RPMI7951 (cell line): ENCODE measurements around the gene CAB39. TPM values are rescaled to one million over a fixed set of nuclear protein-coding genes. Genes with fewer than 3 reads are reported as not detected.
A peak's percentile ranks its signal among the peaks of the same experiment; 100 is the strongest.

ENCODE experiments used
- DNase-seq: peaks from one replicate; pipeline ENCODE4 v3.0.0-alpha.2; 2012; ENCODE audit warnings: low read depth
- total RNA-seq: library from RNA; depleted of rRNA; stranded (reverse); fragments of >200 nt; shearing (Covaris generic); gene quantifications from 2 replicates; pipeline ENCODE4 v1.2.3, GENCODE V29; 2014

Gene CAB39
- total RNA-seq, 1 experiment from 2014 or later: 101 TPM

- no peak for DNase-seq
Observed at GRCh38 chr2:230784795-230785194, 72.2 kb downstream of the CAB39 start.

GRCh38 chr2:230785346-230785745, 72.7 kb downstream of the CAB39 start:
- no peak for DNase-seq

DNA sequence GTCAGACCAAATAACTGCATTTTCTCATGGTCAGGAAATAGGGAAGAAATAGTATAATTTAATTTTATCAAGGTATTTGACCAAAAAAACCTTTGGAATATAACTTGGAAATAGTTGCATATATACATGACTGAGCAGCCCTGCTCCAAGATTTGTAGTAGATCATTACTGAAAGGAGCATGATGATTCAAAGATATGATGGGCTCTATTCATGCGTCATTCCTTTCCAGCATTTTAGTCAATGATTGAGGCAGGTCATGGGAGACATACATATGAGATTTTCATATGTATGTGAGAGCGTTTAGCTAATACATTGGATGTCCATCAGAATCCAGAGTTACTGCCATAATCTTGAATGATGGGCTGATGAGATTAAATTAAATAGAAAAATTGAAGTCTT, 74.5 kb downstream of the CAB39 start:
- DNase-seq: no peak

DNA sequence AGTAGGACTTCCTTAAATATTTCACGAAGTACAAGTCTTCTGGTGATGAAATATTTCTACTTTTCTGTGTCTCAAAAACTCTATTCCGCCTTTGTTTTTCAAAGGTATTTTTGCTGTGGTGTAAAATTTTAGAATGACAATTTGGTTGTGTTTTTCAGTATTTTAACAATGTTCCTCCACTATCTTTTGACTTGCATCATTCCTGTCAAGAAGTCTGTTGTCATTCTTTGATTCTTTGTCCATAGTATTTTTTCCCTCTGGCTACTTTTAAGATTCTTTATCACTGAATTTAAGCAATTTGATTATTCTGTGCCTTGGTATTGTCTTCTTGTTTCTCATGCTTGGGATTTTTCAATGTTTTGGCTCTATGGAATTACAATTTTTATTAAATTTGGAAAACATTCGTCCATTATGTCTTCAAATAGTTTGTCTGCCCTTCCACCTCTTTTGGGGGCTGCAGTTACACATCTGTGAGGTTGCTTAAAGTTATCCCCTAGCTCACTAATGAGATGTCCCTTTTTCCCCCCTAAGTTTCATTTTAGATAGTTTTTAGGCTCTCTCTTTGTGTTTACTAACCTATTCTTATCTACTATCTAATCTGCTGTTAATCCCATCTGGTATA, 76.0 kb downstream of the CAB39 start:
- no peak for DNase-seq

DNA sequence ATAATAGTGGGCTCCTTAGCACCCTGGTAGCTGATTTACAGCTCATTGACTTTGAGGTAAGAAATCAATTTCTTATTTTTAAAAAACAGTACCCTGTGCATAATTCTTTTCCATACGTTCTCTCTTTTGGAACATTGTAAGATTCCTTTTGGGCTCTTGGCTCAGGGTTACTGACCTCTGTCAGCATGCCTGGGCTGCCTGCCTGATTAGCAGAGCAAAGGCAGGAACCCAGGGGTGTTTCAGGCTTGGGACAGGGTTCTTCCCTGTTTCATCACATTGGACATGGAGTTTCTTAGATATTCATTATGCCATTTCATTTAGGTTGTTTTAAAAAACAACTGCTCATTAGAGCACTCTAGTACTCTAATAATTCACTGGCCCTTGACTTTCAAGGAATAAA, 78.3 kb downstream of the CAB39 start:
- no peak for DNase-seq

DNA sequence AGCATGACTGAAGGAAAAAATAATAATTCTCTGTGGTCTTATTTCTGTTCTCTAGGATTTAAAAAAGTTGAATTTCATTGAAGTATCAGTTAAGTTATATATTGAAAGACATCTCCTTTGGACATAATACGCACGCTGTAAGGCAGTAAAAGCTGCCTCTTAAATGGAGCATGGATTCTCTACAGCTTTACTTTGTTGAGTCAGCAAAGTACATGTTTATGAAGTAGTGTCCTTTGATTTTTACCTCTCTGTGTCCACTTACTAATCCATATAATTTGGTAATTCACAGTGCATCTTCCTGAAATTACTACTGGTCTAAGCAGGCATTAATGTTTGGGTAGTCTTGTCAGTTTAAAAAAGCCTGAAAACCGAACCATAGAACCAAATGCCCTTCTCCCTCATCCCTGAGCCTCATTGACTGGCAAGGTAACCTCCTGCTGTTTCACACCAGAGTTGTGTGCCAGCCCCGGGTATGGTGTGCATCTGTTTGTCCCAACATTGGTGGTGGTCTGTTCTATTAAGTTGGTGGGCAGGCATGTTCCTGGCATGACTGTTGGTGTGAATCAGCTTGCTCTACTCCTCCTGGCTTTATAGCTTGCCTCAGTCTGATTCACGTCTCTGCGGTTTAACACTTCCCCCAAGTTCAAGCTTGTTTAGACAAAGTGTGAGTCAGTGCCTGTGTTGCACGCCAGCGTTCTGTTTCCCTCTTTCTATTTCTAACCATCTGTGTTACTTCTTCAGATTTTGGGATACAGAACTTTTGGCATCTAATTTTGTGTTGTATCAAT, 81.1 kb downstream of the CAB39 start:
- peak; percentile 99 for DNase-seq

GRCh38 chr2:230794497-230794896, 81.9 kb downstream of the CAB39 start:
- DNase-seq: no peak

- no peak for DNase-seq
Observed at GRCh38 chr2:230795856-230796255, 83.2 kb downstream of the CAB39 start.

DNA sequence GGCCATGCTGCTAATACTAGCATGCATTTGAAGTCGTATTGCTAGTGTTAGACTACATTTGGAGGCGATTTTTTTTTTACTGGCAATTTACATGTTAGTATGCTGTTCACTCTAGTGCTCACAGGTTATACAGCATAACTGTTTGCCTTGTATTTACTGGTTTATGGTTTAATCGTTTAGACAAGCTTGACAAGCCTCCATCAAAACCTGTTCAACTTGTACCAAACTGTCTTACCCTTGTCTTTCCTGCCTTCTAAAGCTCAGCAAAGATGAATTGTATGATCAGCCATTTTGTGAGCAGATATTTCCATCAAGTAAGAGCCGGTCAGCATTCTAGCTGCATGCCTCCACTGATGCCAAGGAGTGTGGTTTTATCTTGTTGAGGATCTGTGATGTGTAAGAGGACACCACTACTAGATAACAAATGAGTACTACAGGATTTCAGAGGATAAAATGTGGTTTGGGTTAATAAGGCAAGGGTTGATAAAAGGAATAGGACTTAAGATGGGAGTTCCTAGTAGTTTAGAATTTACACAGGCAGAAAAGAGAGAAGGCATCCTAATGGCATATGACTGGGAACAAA, 83.7 kb downstream of the CAB39 start:
- DNase-seq: peak; percentile 93

DNA sequence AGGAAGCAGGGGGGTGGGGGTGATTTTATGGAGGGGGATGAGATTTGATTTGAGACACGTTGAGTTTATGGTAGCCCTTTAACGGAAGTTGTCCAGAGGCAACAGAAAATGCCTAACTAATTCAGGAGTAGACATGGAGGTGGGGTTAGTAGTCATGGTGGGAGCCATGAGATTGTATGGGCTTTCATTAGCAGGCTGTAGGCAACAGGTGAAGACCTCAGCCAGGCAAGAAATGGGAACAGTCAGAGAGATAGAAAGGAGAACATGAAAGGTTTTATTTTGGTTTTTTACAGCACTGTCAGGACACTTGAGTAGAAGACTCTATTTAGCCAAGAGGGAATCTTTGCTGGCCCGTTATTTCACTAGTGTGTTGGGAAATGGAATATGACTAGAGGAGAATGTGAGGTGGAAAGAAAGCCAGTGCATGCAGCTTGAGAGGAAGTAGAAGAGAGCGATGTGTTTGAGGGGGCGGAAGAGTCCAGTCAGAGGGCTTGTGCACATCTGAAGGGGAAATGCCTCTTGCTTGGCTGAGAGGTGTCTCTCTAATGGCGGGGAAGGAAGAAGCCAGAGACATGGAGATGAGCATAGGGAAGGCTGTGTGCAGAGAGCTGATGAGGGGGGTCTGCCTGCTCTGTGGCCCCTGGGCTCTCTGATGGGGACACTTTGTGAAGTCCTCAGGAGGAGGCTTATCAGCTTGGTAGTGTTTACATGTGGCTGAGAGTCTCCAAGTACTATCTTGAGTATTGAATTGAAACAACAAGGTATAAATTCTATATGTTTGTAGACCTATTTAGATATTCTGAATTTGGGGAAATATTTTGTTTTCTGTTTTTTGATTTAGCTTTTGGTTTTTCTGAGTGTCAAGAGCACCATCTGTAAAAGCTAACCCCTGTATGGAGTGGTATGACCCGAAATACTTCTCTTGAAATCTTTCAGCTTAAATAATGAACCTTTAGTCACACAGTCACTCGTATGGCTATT, 85.2 kb downstream of the CAB39 start:
- no peak for DNase-seq

DNA sequence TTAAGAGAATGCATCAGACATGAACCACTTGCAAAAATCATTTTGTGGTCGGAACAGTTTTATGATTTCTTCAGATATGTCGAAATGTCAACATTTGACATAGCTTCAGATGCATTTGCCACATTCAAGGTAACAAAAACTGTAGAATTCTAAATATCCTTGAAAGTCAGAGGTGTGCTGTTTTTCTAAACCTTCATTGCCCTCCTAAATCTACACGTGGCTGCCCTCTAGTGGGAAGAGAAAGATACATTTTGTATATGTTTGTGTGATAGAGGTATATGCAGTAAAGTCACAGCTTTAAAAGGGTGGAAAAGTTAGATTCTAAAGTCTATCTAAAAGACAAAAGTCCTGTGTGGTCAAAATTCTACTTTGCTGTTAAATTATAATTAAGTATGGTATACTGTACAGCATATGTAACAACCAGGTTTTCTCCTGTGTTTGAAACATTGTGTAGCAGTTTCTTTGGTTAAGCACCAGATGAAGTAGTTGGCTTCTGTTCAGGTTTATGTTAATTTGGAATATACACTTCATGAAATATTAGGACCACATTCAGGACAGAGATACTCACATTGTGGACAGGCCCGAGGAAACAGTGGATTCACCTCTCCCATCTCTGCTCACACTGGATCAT, 86.2 kb downstream of the CAB39 start:
- DNase-seq: peak; percentile 59

DNA sequence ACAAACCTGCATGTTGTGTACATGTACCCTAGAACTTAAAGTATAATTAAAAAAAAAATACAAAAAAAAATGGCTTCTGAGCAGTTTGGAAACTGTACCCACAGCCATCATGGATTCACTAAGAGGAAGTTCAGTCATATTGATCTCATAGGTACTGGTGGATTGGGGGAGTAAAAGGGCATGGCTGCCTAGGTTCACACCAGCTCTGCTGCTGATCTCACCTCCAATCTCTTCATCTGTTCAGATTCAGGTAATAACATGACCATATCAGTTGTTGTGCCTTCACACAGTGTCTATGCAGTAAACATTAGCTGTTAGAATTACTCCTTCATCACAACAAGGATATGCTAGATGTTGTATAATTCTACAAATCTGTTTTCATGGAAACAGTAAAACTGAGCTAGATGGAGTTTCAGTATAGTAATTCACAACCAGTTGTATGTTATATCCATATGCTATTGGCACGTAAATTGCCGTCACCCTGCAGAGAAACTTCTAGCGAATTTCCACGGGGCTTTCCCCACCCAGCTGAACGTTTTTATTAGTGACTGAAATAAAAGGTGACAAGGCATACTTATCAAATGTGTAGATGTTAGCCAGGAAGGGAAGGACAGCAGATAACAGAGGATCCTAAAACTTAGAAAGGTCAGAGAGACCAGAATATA, 92.8 kb downstream of the CAB39 start:
- DNase-seq: no peak

DNA sequence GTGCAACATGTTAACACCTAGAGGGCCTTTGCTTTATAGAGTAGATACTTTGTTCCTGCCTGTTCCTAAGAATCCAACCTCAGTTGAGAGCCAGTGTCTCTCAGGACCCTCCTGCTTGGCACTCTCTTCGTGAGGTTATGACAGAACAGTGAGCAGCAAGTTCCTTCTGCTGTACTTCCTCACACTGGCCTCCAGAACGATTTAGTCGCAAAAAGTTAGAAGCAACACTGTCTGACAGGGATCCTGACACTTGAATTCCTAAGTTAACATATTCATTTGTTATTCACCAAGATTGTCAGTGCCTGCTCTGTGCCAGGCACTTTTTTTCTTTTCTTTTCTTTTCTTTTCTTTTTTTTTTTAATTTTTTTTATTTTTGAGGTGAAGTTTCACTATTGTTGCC, 95.1 kb downstream of the CAB39 start:
- DNase-seq: no peak

- no peak for DNase-seq
Observed at GRCh38 chr2:230809015-230809414, 96.4 kb downstream of the CAB39 start.

DNA sequence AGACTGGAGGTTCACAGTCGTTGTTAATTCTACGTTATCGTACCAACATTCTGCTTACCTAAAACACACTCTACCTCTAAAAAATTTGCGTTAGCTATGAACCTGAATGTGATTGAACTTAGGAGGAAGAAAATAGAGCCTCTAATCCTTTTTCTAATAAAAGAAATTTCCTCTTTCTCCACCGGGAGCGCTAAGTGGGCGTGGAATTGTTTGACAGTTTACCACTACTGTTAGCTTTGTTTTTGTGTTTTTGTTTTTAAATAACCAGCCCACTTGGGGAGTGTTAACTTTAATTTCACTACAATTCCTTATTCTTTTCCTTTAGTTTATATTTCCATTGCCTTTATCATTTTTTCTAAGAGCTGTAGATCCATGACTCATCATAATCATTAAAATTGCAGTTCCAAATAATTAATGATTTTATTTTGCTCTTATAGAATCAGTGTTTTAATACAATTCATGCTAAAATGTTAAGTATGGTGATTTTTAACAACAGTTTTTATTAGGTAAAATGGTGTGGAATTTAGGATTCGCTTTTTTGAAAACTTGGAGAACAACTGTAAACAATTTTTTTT, 97.1 kb downstream of the CAB39 start:
- DNase-seq: no peak

DNA sequence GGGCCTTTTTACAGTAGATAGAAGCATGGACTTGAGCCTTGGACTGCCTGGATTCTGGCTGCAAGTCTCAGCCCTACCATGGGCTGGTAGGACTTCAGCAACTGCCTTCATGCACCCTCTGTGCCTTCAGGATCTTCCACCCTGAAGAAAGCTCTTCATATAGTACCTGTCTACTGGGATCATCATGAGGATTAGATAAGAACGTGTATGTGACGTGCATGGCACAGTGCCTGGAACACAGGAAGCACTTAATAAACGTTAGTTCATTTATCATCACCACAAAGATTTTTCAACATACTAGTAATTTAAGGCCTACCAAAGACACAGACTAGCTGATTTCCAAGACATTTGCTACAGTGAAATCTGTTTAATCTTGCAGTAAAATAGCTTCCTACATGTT, 98.9 kb downstream of the CAB39 start:
- no peak for DNase-seq

GRCh38 chr2:230812033-230812432, 99.4 kb downstream of the CAB39 start:
- DNase-seq: no peak

DNA sequence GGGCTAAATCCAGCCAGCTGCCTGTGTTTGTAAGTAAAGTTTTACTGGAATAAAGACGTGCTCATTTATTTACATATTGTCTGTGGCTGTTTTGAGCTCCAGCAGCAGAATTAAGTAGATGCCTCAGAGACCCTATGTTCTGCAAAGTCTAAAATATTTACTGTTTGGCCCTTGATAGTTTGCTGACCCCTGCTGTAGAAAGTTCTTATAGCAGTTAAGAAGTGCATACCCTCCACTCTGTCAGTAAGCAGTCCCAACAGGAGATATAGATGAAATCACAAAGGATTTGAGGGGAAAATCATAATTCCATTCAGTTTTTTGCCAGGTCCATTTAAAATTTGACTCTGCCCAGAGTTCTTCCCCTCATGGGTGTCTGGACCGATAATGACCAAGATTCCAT, 102.0 kb downstream of the CAB39 start:
- no peak for DNase-seq

DNA sequence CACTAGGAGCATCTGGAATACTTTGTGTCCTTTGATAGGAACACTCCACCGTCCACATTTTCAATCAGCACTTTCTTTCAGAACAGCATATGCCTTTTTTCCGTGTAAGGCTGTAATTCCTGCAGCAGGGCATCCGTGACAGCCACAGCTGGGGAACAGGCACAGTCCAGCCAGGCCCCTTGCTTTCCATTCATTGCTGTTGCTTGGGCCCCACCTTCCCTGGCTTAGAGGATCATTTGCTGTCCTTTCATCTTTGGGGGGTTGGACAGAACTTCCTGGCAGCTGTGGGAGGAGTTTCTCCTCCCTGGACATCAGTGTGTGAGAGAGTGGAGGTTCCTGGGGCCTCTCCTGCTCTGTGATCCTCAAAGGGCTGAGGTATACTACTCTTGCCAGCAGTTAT, 102.4 kb downstream of the CAB39 start:
- no peak for DNase-seq

GRCh38 chr2:230816735-230817134, 104.1 kb downstream of the CAB39 start:
- no peak for DNase-seq

GRCh38 chr2:230819433-230819832, 106.8 kb downstream of the CAB39 start:
- DNase-seq: no peak
